Panc1 (cell line): ENCODE results near the gene TTLL11. TPM values are rescaled to one million over a fixed set of nuclear protein-coding genes. Genes with fewer than 3 reads are reported as not detected.

Source experiments
- ATAC-seq: fragments of 200-7000 bp; cut with Tn5 transposase; 2 replicates; pipeline ENCODE4 v1.9.1; 2020; ENCODE audit warnings: mild to moderate bottlenecking, moderate library complexity
- BruUV-seq: library from RNA; stranded (reverse); fragments of 400-500 nt; replicated peaks from 2 replicates; lab custom pipeline; 2021; lab: Mats Ljungman, UMichigan
- CTCF ChIA-PET: fragments of 300-600 bp; sonication (Branson Sonifier 250); formaldehyde crosslinking; loops from one replicate; lab custom pipeline; 2022; ENCODE audit warnings: antibody characterized with exemption; lab: Charles Lee
- POLR2A ChIA-PET: fragments of 300-600 bp; sonication (Branson Sonifier 250); formaldehyde crosslinking; loops from one replicate; lab custom pipeline; 2022; ENCODE audit warnings: antibody characterized with exemption; lab: Charles Lee
- DNase-seq: peaks from one replicate; pipeline ENCODE4 v3.0.0-alpha.2; 2010; ENCODE audit warnings: low read depth, low spot score
- H3K27ac ChIP-seq: 2 replicates; pipeline ENCODE4 v1.5.1; 2011; ENCODE audit warnings: mild to moderate bottlenecking, low read length, inconsistent platforms
- H3K27me3 ChIP-seq: fragments of 200-500 bp; sonication (Bioruptor generic); 2 replicates; pipeline ENCODE4 v1.6.0; 2014; ENCODE audit warnings: low read length, inconsistent platforms; ENCODE audit not compliant: control insufficient read depth, insufficient read depth
- H3K36me3 ChIP-seq: fragments of 200-500 bp; sonication (Bioruptor generic); 2 replicates; pipeline ENCODE4 v1.5.1; 2014; ENCODE audit warnings: inconsistent platforms, mild to moderate bottlenecking, low read length, moderate library complexity; ENCODE audit not compliant: control insufficient read depth, insufficient read depth
- H3K4me1 ChIP-seq: 2 replicates; pipeline ENCODE4 v1.5.1; 2011; ENCODE audit warnings: inconsistent platforms, mild to moderate bottlenecking, low read length, moderate library complexity; ENCODE audit not compliant: control insufficient read depth, insufficient read depth
- H3K4me3 ChIP-seq, 2 experiments: 2 replicates each; pipeline ENCODE4 v1.5.1; 2011 to 2012; ENCODE audit warnings: low read depth in 2 of 2, low read length in 2 of 2, mild to moderate bottlenecking in 2 of 2, inconsistent platforms in 1 of 2, moderate library complexity in 1 of 2
- H3K9me3 ChIP-seq: fragments of 200-500 bp; sonication (Bioruptor generic); 2 replicates; pipeline ENCODE4 v1.5.1; 2014; ENCODE audit warnings: low read depth, mild to moderate bottlenecking, inconsistent platforms, low read length, moderate library complexity; ENCODE audit not compliant: control insufficient read depth, insufficient read depth
- CTCF ChIP-seq: fragments of 450-650 bp; IDR thresholded peaks from 2 replicates; pipeline ENCODE4 v1.5.1; 2017; ENCODE audit warnings: mild to moderate bottlenecking
- POLR2AphosphoS5 ChIP-seq: IDR thresholded peaks from 2 replicates; pipeline ENCODE4 v1.6.1; 2012; ENCODE audit warnings: mild to moderate bottlenecking, low read depth, low read length, moderate library complexity
- REST ChIP-seq, 2 experiments: IDR thresholded peaks; 2 replicates each; pipeline ENCODE4 v1.6.1; 2011 to 2012; ENCODE audit warnings: low read depth in 2 of 2, control low read depth in 1 of 2, low read length in 1 of 2, mild to moderate bottlenecking in 1 of 2, moderate library complexity in 1 of 2; ENCODE audit not compliant: insufficient read depth in 1 of 2
- SIN3A ChIP-seq: IDR thresholded peaks from 2 replicates; pipeline ENCODE4 v1.6.1; 2012; ENCODE audit warnings: low read depth, mild to moderate bottlenecking, low read length, moderate library complexity, borderline replicate concordance; ENCODE audit not compliant: insufficient read depth
- TCF7L2 ChIP-seq: IDR thresholded peaks from 2 replicates; pipeline ENCODE4 v1.6.1; 2011; ENCODE audit warnings: mild to moderate bottlenecking, low read depth, low read length, inconsistent platforms
- in situ Hi-C: cut with HindIII; loops from 2 replicates; pipeline ENCODE4 v1.10.0; 2016; ENCODE audit warnings: low sequenced_read_pairs, low pct_unique_long_range_greater_than_20kb
- intact Hi-C: fragments of 100-400 bp; cut with micrococcal nuclease; formaldehyde crosslinking; loops from one replicate; pipeline ENCODE4 v1.10.0; 2022; ENCODE audit not compliant: unreplicated experiment
- total RNA-seq: library from RNA; stranded (reverse); gene quantifications from one replicate; pipeline ENCODE4 v1.2.1, GENCODE V29; 2021; ENCODE audit not compliant: unreplicated experiment

TTLL11 gene
- total RNA-seq, 1 experiment from 2014 or later: 1.1 TPM

- ChIA-PET POLR2A (no interaction called here), CTCF (no interaction called here)
- intact Hi-C loops: no loop called here
These were observed 226.2 kb downstream of the TTLL11 start for GRCh38 chr9:121866927-121867326.

GRCh38 chr9:121865884-121866283 is 227.2 kb downstream of the TTLL11 start:
- DNase-seq: no peak
- Histone ChIP-seq H3K4me3 (no peak overlapping the region), H3K27ac (no peak overlapping the region), H3K27me3 (no peaks in the 10 kb centered on the region), H3K36me3 (no peaks in the 10 kb centered on the region), H3K4me1 (no peaks in the 10 kb centered on the region), H3K9me3 (no peaks in the 10 kb centered on the region)
- TF ChIP-seq POLR2AphosphoS5: no peak
- no peak for TF ChIP-seq REST (IDR thresholded peaks at IDR 0.05; ENCODE audit: insufficient read depth in 1 of 2, low read depth in 2 of 2, low read length in 1 of 2)
- TF ChIP-seq TCF7L2: no peak
- no peak for TF ChIP-seq CTCF
- no peak for TF ChIP-seq SIN3A
- in situ Hi-C loops: no loop called here
- no TSS peak for BruUV-seq
- CTCF ChIA-PET: no interaction called here
- ATAC-seq: no peak
- intact Hi-C loops: no loop called here
- POLR2A ChIA-PET: no interaction called here

More at GRCh38 chr9:121866927-121867326, 226.2 kb downstream of the TTLL11 start:
- Histone ChIP-seq H3K27ac (no peak overlapping the region), H3K9me3 (no peaks in the 10 kb centered on the region), H3K4me3 (no peak overlapping the region), H3K4me1 (no peaks in the 10 kb centered on the region), H3K36me3 (no peaks in the 10 kb centered on the region), H3K27me3 (no peaks in the 10 kb centered on the region)
- ATAC-seq (no peak), DNase-seq (no peak)
- BruUV-seq: no TSS peak
- in situ Hi-C loops: no loop called here
- TF ChIP-seq TCF7L2 (no peak), REST (IDR thresholded peaks at IDR 0.05; ENCODE audit: insufficient read depth in 1 of 2, low read depth in 2 of 2, low read length in 1 of 2) (no peak), CTCF (no peak)
